HEK293T (cell line): ENCODE measurements around the gene IGDCC3.

Experiments
- BHLHE40 ChIP-seq: fragments of 450-650 bp; IDR thresholded peaks from 2 replicates; pipeline ENCODE4 v1.6.1; 2016; ENCODE audit warnings: mild to moderate bottlenecking, moderate library complexity, borderline replicate concordance
- ELF4 ChIP-seq: fragments of 450-650 bp; IDR thresholded peaks from 2 replicates; pipeline ENCODE4 v1.6.1; 2017; ENCODE audit warnings: antibody characterized with exemption
- HDGF ChIP-seq: fragments of 450-650 bp; IDR thresholded peaks from 2 replicates; pipeline ENCODE4 v1.6.1; 2017; ENCODE audit warnings: antibody characterized with exemption, borderline replicate concordance

- TF ChIP-seq BHLHE40 (no peak), ELF4 (no peak), HDGF (no peak)
Observed at GRCh38 chr15:65377976-65378366, at the start of gene IGDCC3.
